GM12872 (cell line): ENCODE data around the gene ST3GAL4.

Source experiments
- TF ChIP-seq, protein P1 (sequence below): IDR thresholded peaks from 3 replicates; pipeline ENCODE4 v1.5.1; 2011; ENCODE audit warnings: low read depth, mild to moderate bottlenecking, low read length, moderate library complexity; ENCODE audit not compliant: insufficient read depth

Gene ST3GAL4

DNA sequence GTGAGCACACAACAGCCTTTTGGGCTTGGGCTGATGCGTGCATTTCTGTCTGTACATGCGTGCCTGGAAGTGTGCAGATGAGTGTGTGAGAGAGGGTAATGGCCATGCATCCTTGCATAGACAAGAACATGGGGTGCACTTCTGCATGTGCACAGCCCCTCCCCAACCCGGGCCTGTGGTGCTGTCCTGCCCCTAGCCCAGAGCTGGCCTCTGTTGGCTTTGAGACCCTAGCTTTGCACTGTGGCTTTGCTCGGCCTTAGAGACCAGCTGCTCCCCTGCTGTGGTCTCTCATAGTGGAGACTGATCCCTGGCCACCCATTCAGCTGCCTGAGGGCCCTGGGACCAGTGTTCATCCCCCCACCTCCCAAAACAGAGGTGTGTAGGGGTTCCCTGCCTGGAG, 25.4 kb downstream of the ST3GAL4 start:
- TF ChIP-seq, protein P1, sequence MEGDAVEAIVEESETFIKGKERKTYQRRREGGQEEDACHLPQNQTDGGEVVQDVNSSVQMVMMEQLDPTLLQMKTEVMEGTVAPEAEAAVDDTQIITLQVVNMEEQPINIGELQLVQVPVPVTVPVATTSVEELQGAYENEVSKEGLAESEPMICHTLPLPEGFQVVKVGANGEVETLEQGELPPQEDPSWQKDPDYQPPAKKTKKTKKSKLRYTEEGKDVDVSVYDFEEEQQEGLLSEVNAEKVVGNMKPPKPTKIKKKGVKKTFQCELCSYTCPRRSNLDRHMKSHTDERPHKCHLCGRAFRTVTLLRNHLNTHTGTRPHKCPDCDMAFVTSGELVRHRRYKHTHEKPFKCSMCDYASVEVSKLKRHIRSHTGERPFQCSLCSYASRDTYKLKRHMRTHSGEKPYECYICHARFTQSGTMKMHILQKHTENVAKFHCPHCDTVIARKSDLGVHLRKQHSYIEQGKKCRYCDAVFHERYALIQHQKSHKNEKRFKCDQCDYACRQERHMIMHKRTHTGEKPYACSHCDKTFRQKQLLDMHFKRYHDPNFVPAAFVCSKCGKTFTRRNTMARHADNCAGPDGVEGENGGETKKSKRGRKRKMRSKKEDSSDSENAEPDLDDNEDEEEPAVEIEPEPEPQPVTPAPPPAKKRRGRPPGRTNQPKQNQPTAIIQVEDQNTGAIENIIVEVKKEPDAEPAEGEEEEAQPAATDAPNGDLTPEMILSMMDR = no peak

DNA sequence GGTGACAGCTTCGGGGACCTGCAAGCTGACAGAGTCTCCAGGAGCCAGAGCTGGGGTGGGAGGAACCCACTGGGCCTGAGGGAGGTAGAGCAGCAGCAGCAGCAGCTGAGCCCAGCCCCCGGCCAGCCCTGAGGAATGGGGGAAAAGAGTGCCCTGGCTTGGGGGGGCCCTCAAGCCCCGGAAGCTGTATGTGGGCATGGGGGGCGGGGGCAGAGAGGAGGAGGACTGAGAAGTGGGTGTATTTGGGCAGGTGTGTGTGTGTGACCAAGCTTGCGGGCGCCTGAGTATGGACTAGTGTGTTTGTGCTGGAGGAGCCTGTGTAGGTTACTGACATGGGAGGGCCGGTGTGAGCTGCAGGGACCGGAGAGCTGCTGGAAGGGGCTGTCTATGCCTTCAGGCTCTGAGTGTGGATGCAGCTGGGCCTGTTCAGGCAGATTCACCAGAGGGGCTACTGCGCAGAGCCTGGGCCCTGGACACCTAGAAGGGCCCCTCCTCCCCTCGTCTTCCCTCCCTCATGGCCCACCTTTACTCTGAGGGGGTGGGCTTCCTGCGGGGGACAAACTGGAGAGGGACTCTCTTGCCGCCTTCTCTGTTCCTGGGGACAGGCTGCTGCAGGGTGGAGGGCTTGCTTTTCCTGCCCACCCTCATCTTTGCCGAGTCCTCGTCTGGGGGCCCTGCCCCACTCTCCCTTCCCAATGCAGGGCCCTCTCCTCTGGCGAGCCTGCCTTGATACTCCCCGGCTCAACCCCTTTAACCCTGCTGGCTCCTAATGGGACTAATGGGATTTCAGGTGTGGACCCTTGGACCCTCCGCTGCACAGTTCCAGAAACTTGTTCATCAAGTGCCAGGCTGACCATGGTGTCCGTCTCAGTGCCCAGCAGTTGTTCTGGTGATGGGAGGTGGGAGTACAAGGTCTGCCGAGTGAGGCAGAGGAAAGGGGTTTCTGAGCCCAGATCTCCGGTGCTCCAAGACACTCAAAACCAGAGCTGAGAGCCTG, 28.2 kb downstream of the ST3GAL4 start:
- TF ChIP-seq, protein P1 = no peak

DNA sequence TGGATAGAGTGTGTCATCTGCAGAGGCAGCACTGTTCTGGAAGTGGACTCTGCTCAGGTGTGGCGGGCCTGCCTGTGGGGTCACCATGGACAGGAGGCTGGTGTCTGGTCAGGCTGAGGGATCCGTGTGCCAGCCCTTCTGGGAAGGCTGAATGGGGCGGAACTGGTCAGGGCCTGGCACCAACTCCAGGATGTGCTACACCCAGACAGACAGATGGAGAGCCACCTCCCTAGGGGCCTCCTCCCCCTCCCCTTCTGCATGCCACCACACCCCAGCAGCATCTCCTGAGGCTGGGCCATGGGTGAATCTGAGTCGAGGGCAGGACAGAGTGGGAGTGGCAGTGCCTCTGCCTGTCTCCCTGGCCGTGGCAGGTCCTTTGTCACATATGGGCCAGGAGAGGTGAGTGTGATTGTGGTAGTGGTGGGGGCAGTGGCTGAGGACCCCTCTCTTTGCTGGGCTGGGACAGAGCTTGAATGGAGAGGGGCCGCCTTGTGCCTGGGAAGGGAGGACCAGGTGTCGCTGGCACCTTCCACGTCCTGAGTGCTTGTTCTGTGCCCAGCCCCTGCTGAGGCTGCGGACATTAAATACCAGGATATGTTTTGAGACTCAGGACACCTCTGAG, 29.1 kb downstream of the ST3GAL4 start:
- TF ChIP-seq, protein P1 = no peak

DNA sequence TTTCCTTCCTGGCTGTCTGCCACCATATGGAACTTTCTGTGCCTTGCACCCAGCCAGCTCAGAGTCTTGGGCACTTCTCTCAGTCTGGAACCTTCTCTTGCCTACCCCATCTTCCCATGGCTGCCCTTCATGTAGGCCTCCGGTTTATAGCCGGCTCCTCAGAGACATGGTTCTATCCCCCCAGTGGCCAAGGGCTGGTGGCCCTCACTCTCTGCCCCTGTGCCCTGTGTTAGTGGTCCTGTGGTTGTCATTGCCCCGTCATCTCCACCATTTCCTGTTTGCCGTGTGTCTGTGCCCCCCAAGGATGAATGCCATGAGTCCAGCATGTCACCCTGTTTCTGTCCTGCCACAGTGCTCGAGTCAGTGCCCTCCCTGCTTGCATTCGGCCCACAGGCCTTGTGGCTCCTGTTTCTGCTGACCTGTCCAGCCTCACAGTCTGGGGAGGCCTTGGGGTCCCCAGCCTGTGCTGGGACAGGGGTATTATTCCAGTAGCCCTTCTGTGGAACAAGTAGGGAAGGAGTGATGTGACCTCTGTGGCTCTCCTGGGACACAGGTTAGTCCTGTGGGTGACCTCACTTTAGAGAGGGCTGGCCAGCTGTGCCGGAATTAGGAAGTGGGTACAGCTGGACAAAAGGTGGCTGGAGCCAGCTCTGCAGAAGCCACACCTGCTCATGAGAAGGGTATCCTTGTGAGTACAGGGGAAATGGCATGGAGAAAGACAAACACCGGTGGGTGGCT, 30.7 kb downstream of the ST3GAL4 start:
- TF ChIP-seq, protein P1 = no peak

DNA sequence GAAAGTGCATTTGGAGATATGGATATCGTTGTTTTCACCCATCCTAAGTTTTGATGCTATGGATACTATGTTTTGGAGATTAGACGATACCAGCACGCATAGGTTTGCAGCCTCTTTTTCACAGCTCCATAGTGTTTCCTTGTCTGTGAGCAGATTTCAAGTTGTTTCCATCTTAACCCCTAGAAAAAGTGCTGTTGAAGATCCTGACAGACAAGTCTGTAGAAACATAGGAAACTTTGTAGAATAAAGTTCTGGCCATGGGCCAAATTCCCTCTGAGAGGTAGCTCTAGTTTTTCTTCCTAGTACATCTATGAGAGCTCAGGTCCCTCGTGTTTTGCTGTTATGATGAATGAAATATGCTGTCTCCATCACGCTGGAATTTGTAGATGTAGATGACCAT, 32.4 kb downstream of the ST3GAL4 start:
- TF ChIP-seq, protein P1 = no peak

DNA sequence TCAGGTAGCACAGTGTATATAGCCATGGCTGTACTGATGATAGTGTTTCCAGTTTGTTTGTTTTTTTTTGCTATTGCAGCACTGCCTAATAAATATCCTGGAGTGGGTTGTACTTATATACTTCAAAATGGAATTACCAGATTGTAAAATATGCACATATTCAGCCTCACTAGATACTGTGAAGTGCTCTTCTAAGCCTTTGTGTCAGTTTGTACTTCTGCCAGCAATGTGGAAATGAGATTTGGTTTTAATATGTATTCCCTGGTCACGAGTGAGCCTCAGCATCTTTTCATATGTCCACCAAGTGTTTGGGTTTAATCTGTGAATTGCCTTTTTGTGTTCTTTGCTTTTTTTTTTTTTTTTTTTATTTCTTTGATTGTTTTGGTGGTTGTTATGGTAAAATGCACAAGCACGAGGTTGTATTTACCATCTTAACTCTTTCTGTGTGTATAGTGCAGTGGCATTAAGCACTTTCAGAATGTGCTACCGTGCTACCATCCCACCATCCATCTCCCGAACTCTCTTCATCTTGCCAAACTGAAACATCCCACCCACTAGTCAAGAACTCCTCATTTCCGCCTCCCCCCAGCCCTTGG, 34.9 kb downstream of the ST3GAL4 start:
- TF ChIP-seq, protein P1 = no peak
